Loucy (cell line): ENCODE data around the gene ZDHHC18.

Experiments used
- H2AFZ ChIP-seq: fragments of 200-600 bp; sonication (generic); 2 replicates; pipeline ENCODE4 v1.6.0; 2016; ENCODE audit warnings: antibody characterized with exemption, mild to moderate bottlenecking, low read length, moderate library complexity
- H3F3A ChIP-seq: fragments of 200-600 bp; 2 replicates; pipeline ENCODE4 v1.6.0; 2016; ENCODE audit warnings: antibody characterized with exemption, low read depth, mild to moderate bottlenecking
- H3K27me3 ChIP-seq: fragments of 200-600 bp; sonication (generic); 2 replicates; pipeline ENCODE4 v1.6.1; 2014; ENCODE audit warnings: low read length, mild to moderate bottlenecking; ENCODE audit not compliant: insufficient read depth, poor library complexity, severe bottlenecking
- H3K36me3 ChIP-seq: fragments of 200-600 bp; sonication (generic); 2 replicates; pipeline ENCODE4 v1.6.1; 2016; ENCODE audit warnings: low read length; ENCODE audit not compliant: insufficient read depth
- H3K4me1 ChIP-seq: fragments of 200-600 bp; sonication (generic); 2 replicates; pipeline ENCODE4 v1.5.1; 2014; ENCODE audit warnings: low read length, mild to moderate bottlenecking; ENCODE audit not compliant: insufficient read depth, poor library complexity, severe bottlenecking
- H3K4me2 ChIP-seq: fragments of 200-600 bp; sonication (generic); 2 replicates; pipeline ENCODE4 v1.6.0; 2014; ENCODE audit warnings: antibody characterized with exemption, low read length, low read depth, mild to moderate bottlenecking; ENCODE audit not compliant: poor library complexity, severe bottlenecking
- H3K4me3 ChIP-seq: fragments of 200-600 bp; sonication (generic); 2 replicates; pipeline ENCODE4 v1.5.1; 2014; ENCODE audit warnings: low read length, mild to moderate bottlenecking, mixed read lengths; ENCODE audit not compliant: poor library complexity, severe bottlenecking
- H3K79me2 ChIP-seq: fragments of 200-600 bp; sonication (generic); 2 replicates; pipeline ENCODE4 v1.6.1; 2014; ENCODE audit warnings: low read length; ENCODE audit not compliant: insufficient read depth
- H3K9ac ChIP-seq: fragments of 200-600 bp; sonication (generic); 2 replicates; pipeline ENCODE4 v1.6.0; 2014; ENCODE audit warnings: mild to moderate bottlenecking, low read depth, low read length, moderate library complexity; ENCODE audit not compliant: poor library complexity, severe bottlenecking
- H3K9me2 ChIP-seq: fragments of 200-600 bp; sonication (generic); replicated peaks from 2 replicates; pipeline ENCODE4 v1.6.1; 2016; ENCODE audit warnings: low read depth, low read length, mixed read lengths
- H3K9me3 ChIP-seq: fragments of 200-600 bp; sonication (generic); 2 replicates; pipeline ENCODE4 v1.6.1; 2014; ENCODE audit warnings: mild to moderate bottlenecking, antibody characterized with exemption, low read length, low read depth; ENCODE audit not compliant: insufficient read depth
- H4K20me1 ChIP-seq: fragments of 200-600 bp; sonication (generic); 2 replicates; pipeline ENCODE4 v1.6.0; 2014; ENCODE audit warnings: antibody characterized with exemption, low read length, mild to moderate bottlenecking; ENCODE audit not compliant: insufficient read depth, poor library complexity, severe bottlenecking
- CTCF ChIP-seq: fragments of 200-600 bp; sonication (generic); conservative IDR thresholded peaks from 2 replicates; pipeline ENCODE4 v1.5.1; 2014; ENCODE audit warnings: mild to moderate bottlenecking, antibody characterized with exemption, low read length
- EZH2phosphoT487 ChIP-seq: fragments of 200-600 bp; IDR thresholded peaks from 2 replicates; pipeline ENCODE4 v1.6.1; 2018; ENCODE audit warnings: antibody characterized with exemption, mild to moderate bottlenecking, moderate library complexity, borderline replicate concordance

Gene ZDHHC18

GRCh38 chr1:26786437-26787380 lies 39.8 kb upstream of the ZDHHC18 start:
- H3F3A ChIP-seq, result peaks cover 14% of the 10 kb centered on the region

GRCh38 chr1:26787381-26787705 lies 39.1 kb upstream of the ZDHHC18 start:
- Histone ChIP-seq H3K9me3 (no peaks in the 10 kb centered on the region), H3F3A (peaks cover 14% of the 10 kb centered on the region), H3K4me3 (peak overlapping the region; percentile 81), H3K4me1 (peaks cover 79% of the 10 kb centered on the region), H3K4me2 (peak overlapping the region; percentile 99), H3K79me2 (peaks cover 34% of the 10 kb centered on the region), H4K20me1 (peaks cover 4% of the 10 kb centered on the region), H3K9me2 (no peaks in the 10 kb centered on the region), H3K36me3 (peaks cover 6% of the 10 kb centered on the region; the same call in 1 of the 2 replicates), H3K27me3 (no peaks in the 10 kb centered on the region), H3K9ac (peak overlapping the region; percentile 99), H2AFZ (peak overlapping the region; percentile 88)
- no peak for TF ChIP-seq CTCF
- TF ChIP-seq EZH2phosphoT487, result no peak

More at GRCh38 chr1:26786437-26787380, 39.8 kb upstream of the ZDHHC18 start:
- no peaks in the 10 kb centered on the region for H3K9me3 ChIP-seq
- peaks cover 76% of the 10 kb centered on the region for H3K4me1 ChIP-seq
- peak overlapping the region; percentile 88; the same call in 1 of the 2 replicates for H2AFZ ChIP-seq
- H3K4me2 ChIP-seq, result peak overlapping the region; percentile 99
- H4K20me1 ChIP-seq, result peaks cover 4% of the 10 kb centered on the region
- H3K9ac ChIP-seq, result peak overlapping the region; percentile 99
- H3K27me3 ChIP-seq, result no peaks in the 10 kb centered on the region
- TF ChIP-seq CTCF (no peak), EZH2phosphoT487 (no peak)
- peaks cover 31% of the 10 kb centered on the region for H3K79me2 ChIP-seq
- H3K4me3 ChIP-seq, result peak overlapping the region; percentile 81
- H3K36me3 ChIP-seq, result peaks cover 13% of the 10 kb centered on the region; the same call in 1 of the 2 replicates
- H3K9me2 ChIP-seq, result no peaks in the 10 kb centered on the region

GRCh38 chr1:26787706-26788514 lies 38.6 kb upstream of the ZDHHC18 start, which contains the start of gene PIGV:
Gene PIGV, plus strand, starts transcription at chr1:26787950. Its CDS starts 2,866 bp downstream, at chr1:26790816.
- peak within 1 kb of the TSS; percentile 99 for H3K4me2 ChIP-seq
- H2AFZ ChIP-seq, result peak within 1 kb of the TSS; percentile 88
- H3K36me3 ChIP-seq, result peaks cover under 1% of the 10 kb centered on the region; the same call in 1 of the 2 replicates
- H3K27me3 ChIP-seq, result no peaks in the 10 kb centered on the region
- peaks cover 34% of the 10 kb centered on the region for H3K79me2 ChIP-seq
- peak within 1 kb of the TSS; percentile 99 for H3K9ac ChIP-seq
- peaks cover 4% of the 10 kb centered on the region for H4K20me1 ChIP-seq
- H3K9me2 ChIP-seq, result no peaks in the 10 kb centered on the region
- no peak for TF ChIP-seq CTCF
- TF ChIP-seq EZH2phosphoT487, result no peak
- H3K4me1 ChIP-seq, result peaks cover 79% of the 10 kb centered on the region
- peaks cover 14% of the 10 kb centered on the region for H3F3A ChIP-seq
- H3K4me3 ChIP-seq, result peak within 1 kb of the TSS; percentile 81
- H3K9me3 ChIP-seq, result no peaks in the 10 kb centered on the region
